NOMO-1 treated with DMSO at 0.1 percent for 48 hours (cell line): ENCODE data around the gene FRMD8.
"Not testable (repeated sequence)": the region's sequence is repeated elsewhere in the genome, so short reads cannot be mapped to it uniquely, and the experiment has no call there.

Experiments
- DNase-seq: peaks from one replicate; lab custom pipeline; 2025; ENCODE audit not compliant: unreplicated experiment; lab: John Stamatoyannopoulos, UW

The FRMD8 gene

DNA sequence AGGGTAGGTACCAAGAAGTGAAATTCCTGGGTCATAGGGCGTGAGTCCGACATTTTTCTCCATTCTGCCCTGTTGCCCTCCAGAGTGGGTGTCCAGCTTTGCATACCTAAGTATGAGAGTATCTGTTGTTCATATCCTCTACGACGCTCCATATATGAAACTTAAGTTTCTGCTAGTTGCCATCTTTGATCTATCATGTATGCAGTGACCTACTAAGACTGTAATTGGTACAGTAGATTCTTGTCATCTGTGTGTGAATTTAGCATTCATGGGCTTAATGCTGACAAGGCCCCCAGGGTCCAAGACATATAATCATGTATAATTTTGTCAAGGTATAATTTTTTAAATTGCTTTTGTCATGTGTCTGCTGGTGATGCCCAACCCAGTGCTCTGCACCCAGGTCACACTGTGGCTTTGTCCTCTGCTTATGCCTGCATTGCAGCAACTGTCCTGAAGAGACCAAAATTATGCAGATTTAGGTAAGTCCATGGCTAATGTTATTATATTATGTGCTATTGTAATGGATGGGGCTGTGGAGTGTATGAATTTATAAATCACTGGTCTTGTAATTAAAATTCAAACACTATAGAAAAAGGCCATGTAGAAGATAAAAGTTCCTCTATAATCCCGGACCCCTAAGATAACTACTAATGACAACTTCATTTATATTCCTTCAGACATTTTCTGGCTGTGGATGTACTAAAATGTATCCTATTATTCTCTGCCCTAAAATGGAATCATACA is 48.4 kb downstream of the FRMD8 start:
- no peak for DNase-seq

DNA sequence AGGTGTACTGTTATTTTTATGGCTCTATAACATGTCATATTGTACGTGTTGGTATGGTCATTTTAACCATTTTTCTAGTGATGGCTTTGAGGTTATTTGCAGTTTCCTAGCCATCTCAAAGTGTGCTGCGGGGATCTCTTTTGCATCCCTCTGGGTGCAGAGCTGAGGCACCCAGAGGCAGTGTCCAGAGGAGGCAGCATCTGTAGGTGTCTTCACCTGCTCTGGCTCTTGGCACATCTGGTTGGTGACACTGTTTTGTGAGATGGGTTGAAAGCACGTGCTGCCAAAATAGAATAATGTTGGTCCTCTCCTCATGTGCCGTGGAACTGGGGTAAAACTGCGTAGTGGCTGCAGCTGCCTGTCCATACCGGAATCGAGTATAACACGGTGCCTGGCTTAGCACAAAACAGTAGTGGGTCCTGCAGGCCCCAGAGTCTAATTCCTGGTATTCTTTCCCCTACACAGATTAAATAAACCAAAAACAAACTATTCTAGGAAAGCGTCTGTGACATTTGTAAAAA is 49.0 kb downstream of the FRMD8 start:
- no peak for DNase-seq

DNA sequence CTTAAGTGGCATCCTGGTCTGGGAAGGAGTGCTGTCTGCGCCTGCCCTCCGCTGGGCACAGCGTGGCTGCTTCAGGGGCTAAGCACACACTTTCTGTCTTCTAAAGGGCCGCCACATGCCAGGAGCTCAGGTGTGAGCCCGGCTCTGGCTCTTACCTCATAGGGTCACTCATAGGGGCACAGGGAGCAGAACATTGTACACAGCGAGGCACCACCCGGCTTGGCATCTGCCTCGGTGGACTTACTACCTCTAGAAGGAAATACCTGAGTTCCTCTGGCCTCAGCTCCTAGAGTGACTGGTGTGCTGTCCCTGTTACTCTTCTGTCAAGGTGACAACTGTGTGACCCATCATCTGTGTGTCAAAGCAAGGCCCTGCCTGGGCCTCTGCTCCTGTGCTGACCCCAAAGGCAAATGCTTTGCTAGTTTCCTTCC is 49.6 kb downstream of the FRMD8 start:
- no peak for DNase-seq

DNA sequence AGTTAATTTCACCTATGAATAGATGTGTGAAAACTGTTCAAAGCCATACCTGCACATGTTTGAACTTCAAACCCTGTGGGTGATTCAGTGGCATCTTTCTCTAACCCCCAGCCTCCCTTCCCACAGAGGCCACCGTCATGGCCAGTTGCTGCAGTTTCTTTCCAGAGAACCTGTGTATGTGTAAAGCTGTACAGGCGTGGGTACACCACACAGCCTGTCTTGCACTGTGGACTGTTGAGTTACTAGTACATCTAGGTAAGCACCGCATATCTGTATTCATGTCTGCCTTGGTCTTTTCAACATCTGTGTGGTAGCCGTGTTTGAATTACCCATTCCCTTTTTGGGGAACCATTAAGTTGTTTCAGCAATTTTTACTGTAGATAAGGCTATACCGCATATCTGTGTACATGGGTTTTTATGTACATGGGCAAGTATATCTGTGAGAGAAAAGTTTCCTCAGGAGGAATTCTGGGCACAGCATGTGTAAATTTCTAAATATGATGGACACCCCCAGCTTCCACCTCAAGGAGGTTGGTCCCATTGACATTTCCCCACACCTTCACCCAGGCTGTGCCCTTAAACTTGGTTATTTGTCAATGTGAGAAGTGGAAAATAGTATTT is 50.1 kb downstream of the FRMD8 start:
- no peak for DNase-seq

DNA sequence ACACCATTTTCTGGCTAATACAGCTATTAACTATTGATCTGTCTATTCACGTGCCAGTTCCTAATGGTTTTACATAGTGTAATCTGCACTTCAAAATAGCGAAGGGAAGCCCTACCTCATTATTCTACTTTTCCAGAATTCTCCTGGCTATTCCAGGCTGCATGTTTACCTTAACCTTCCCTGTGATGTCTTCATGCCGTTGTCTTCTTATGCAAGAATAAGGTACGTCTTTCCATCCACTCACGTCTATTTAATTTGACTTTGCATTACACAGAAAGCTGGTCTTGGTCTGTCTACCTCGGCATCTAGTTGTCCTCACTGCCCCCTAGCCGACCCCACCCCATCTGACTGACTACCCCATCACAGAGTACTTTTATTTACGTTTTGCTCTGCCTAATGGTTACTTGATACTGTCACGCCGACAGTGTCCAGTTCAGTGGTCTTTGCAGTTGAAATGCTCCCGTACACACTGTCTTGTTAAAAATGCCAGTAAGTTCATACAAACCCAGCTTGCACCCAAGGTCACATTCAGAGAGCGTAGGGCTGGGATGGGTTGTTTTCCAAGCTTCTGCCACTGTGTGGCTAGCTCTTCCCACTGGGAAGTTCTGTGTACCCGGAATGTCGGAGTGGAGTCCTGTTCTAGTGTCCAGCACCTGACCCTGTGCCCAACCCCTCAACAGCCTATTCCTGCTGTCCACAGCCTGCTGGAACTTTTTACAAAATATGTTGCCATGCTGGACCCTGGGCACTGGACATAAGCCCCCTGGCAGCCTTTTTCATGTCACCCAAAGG is 51.2 kb downstream of the FRMD8 start:
- no peak for DNase-seq

DNA sequence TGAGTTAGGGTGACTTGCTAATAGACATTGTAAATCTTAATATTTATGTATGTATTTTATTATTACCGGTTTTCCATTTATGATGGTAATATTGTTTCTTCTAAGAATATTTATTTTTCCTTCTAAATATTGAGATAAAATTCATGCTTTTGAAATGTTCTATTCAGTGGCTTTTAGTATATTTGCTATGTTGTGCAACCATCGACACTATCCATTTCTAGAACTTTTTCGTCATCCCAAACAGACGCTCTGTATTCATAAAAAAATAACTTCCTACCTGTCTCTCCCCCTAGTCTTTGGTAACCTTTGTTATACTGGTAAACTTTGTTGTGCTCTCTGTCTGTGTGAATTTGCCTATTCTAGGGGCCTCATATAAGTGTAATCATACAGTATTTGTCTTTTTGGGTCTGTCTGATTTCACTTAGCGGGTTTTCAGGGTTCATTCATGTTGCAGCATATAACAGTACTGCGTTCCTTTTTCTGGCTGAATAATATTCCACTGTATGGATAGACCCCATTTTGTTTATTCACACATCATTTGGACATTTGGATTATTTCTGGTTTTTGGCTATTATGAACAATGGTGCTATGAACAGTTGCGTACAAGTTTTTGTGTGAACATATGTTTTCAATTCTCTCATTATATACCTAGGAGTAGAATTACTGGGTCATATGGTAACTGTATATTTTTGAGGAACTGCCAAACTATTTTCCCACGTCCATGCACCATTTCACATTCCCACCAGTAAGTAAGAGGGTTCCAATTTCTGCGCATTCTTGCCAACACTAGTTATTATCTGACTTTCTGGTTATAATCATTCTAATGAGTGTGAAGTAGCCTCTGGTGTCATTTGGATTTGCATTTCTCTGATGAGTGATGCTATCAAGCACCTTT is 52.1 kb downstream of the FRMD8 start:
- no peak for DNase-seq

DNA sequence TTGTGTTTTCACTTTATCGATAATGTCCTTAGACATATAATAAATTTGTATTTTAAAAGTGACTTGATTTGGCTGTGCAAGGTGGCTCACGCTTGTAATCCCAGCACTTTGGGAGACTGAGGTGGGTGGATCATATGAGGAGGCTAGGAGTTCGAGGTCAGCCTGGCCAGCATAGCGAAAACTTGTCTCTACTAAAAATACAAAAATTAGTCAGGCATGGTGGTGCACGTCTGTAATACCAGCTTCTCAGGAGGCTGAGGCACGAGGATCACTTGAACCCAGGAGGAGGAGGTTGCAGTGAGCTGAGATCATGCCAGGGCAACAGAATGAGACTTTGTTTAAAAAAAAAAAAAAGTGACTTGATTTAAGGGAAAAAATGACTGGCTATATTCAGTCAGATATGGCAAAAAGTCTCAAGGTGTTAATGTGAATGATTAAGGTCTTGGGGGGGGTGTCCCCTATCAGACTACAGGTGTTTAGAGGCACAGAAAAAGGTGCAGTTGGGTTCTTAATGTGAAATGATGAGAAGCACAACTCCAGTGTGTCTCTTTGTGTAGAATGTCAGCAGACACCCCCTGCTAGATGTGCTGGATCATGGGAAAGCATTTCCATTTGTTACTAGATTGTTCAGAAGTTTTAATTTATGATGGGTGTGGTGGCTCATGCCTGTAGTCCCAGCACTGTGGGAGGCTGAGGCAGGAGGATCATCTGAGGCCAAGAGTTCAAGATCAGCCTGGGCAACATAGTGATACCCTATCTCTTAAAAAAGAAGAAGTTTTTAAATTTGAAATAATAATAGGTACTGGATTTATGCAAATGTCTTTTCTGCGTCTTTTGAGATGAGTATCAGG is 53.1 kb downstream of the FRMD8 start:
- DNase-seq = no peak

DNA sequence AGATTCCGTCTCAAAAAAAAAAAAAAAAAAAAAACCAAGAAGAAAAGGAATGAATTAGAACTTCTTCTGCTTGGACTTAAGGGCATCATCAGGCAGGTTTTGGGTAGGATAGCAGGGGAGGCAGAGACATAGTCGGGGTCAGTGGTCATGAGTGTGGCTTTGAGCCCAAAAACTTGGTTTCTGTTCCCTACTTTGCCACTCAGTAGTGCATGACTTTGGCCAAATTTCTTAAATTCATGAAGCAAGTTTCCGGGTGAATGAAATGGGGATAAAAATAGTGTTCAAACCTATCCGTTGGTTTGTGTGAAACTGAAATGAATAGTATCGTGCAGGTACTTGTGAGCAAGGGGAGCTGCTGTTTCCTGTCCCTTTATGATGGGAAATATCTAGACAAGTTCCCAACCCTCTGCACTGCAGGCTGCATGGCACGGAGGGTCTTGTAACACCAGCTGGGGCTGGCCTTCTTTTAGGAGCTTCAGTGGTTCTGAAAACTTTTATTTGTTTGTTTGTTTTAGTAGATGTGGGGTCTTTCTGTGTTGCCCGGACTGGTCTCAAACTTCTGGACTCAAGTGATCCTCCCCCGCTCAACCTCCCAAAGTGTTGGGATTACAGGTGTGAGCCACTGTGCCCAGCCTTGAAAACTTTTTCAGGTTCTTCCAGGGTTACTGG is 54.5 kb downstream of the FRMD8 start:
- peak; percentile 93 for DNase-seq

DNA sequence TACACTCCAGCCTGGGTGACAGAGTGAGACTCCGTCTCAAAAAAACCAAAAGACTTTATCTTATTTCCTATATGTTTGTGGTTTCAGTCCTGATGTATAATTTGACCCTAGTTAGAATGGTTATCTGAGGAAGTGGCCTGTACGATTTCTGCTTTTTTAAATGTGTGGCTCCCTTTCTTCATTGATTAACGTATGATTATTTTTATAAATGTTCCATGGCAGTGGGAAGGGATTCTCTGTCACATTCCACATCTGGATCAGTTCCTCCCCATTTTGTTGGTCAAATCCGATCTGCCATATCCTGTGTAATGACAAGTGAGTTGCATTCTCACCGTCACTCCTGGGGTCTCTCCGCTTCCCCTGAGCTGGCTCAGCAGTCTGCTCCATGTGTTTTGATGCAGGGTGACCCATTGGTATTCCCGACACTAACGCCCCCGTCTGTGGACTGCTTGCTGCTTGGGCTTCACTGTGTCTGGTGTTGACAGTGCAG is 56.5 kb downstream of the FRMD8 start:
- DNase-seq = peak; percentile 65

DNA sequence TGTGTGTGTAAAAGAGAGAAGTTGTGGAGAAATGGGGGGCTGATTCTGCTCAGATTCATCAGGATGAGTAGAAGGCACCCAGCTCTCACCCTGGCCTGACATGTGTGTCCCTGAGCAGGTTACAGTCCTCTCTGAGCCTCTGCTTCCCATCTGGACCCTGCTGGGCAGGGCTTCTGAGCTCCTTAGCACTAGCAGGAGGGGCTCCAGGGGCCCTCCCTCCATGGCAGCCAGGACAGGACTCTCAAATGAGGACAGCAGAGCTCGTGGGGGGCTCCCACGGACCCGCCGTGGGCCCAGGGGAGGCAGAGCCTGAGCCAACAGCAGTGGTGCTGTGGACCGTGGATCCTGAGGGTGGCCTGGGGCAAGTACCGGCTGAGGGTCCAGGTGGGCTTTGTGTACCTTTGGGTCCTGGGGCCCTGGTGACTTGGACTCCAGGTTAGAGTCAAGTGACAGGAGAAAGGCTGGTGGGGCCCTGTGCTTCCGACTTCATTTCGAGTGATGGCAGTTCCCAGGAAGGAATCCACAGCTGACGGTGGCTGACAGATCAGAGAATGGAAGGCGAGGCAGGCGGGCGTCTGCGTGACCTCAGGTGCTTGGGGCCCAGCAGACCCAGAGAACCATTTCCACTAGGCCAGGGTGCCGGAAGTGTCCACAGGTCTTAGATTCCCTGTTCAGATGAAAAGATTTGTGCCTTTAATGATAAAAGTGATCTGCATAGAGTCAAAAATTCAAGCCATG is 58.0 kb downstream of the FRMD8 start:
- DNase-seq = no peak

DNA sequence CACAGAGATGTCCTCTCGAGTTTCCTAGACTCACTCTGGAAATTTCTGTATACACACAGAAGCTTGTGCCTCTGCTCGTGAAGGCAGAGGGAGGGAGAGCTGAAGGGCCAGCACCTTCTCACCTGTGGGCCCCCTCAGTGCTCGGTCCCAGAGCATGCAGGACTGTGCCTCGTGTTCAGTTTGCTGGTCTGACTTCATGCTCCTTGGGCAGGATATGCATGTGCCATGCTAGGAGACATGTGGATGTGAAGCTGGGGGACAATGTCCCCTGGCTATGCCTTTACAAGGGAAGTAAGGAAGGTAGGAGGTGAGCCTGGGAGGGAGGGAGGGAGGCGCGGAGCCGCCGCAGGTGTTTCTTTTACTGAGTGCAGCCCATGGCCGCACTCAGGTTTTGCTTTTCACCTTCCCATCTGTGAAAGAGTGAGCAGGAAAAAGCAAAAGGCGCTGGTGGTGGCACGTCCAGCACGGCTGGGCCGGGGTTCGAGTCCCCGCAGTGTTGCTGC is 58.7 kb downstream of the FRMD8 start:
- DNase-seq = no peak

DNA sequence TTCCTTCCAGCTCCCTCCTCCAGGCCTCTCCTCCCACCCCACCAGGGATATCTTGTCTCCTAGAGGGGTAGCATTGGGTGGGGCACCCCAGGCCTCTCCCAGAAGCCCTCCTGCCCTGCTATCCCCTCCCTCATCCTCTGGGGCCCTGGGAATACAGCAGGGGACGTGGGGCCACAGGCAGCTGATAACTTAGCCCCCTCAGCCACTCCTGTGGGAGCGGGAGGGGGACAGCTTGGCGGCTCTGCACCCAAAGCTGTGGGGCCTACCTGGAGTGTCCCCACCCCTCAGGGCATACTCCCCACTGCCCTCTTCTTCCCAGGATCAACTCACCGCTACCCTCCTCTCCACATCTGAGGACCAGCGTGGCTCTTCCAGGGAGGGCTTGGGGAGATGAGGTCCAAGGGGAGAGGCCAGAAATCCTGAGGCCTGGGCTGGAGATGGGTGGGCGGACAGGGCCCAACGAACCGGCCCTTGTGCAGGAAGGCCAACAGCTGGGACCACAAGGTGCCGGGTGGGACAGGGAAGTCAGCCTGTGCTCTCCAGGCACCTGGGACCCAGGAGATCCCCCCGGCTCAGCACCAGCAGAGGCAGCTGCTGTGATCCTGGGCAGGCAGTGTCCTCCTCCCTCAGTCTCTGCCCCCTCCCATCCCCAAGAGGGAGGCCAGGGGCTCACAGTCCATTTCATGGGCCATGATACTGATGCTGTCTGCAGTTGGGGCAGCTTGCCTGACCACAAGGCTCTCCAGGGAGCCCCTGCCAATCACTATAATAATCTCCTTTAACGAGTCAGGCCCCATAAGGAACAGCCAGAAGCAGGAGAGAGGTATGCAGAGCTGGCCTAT is 59.4 kb downstream of the FRMD8 start:
- DNase-seq = no peak

DNA sequence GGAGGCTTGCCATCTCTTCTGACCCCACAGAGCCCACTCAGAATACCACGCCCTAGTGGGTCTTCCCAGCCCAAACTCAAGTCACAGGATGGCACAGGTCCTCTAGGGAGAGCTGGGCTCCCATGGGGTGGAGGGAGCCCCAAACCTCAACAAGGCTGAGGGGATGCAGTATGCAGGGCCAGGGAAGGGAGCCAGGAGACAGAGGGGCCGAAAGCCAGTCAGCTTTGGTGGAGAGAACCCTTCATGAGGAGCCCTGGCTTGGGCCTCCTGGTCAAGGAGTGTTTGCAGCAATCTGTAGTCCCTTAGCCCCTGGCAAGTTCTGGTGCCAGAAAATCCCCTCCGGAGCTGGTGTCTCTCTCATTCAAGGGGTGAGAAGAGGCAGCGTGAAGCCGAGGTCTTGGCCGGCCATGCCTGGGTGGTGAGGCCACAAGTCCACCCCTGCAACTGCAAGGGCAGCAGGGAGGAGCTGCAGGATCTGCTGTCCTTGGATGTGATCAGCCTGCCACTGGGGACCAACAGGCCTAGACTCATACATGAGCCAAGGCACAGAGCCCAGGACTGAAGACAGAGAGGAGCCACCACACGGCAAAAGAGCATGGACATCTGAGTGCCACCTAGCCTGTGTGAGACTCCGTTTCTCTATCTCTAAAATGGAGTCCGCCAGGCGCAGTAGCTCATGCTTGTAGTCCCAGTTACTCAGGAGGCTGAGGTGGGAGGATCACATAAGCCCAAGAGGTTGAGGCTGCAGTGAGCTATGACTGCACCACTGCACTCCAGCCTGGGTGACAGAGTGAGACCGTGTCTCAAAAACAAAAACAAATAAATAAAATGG is 60.2 kb downstream of the FRMD8 start:
- DNase-seq = no peak

DNA sequence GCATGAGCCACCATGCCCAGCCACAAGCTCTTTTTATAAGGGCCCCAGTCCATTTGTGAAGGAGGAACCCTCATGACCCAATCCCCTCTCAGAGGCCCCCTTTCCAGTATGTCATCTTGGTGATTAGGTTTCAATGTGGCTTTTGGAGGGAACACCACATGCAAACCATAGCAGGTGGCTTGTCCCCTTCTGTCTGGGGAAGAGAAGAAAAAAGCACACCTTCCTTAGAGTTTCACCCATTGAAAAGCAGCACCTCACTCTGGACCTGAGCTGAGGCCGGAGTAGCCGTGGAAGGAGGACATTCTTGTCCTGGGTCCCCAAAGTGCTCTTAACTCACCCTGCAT is 61.6 kb downstream of the FRMD8 start:
- no peak for DNase-seq

DNA sequence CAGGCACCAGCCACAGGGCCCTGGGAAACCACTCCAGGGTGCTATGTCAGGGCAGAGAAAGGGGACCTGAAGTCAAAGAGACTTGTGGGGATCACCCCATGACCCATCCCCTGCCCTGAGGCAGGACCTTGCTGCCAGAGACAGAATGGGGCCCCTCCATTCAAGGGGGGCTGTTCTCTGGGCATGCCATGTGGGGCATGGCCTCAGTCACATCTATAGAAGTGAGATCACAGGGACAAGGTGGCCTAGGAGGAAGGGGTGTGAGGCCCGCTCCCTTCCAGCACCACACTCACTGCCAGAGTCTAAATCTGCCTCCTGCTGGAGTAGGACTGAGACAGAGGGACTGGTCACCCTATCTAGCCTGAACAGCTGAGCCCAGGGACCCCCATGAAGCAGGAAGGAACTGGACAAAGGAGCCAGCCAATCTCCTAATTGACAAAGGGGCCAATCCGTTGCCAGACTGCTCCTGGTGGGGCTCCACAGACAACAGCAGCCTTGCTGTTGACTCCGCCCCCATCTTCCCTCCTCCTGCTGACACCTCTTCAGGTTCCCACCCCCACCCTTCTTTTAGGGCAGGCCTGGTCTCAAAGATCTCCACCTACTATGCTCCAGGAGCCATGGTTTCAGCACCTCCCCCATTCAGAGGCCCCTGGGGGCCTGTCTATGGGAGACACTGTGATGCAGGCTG is 62.1 kb downstream of the FRMD8 start:
- DNase-seq = no peak

DNA sequence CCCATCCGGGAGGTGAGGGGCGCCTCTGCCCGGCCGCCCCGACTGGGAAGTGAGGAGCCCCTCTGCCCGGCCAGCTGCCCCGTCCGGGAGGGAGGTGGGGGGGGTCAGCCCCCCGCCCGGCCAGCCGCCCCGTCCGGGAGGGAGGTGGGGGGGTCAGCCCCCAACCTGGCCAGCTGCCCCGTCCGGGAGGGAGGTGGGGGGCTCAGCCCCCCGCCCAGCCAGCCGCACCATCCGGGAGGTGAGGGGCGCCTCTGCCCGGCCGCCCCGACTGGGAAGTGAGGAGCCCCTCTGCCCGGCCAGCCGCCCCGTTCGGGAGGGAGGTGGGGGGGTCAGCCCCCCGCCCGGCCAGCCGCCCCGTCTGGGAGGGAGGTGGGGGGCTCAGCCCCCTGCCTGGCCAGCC is 64.9 kb downstream of the FRMD8 start:
- DNase-seq = not testable (repeated sequence)
